HCT116 (cell line): Measurements from ENCODE around the gene FBXW2. TPM values are rescaled to one million over a fixed set of nuclear protein-coding genes. Genes with fewer than 3 reads are reported as not detected.

ENCODE experiments used
- ATAC-seq: fragments of 200-7000 bp; cut with Tn5 transposase; 2 replicates; pipeline ENCODE4 v1.9.1; 2020; ENCODE audit warnings: mild to moderate bottlenecking, moderate library complexity
- BruUV-seq: library from RNA; stranded (reverse); fragments of 400-500 nt; replicated peaks from 2 replicates; lab custom pipeline; 2021; lab: Mats Ljungman, UMichigan
- CTCF ChIA-PET: fragments of 300-600 bp; sonication (Branson Sonifier 250); formaldehyde crosslinking; loops from one replicate; lab custom pipeline; 2021; ENCODE audit warnings: antibody characterized with exemption; lab: Charles Lee
- POLR2A ChIA-PET: fragments of 300-600, 350-600 bp; sonication (Branson Sonifier 250); formaldehyde crosslinking; loops from one replicate; lab custom pipeline; 2021; ENCODE audit warnings: antibody characterized with exemption; lab: Charles Lee
- RAD21 ChIA-PET, 2 experiments: fragments of 300-600 bp; sonication (Branson Sonifier 250); formaldehyde crosslinking; loops; one replicate each; lab custom pipeline; 2023; ENCODE audit warnings: low total read pairs in 2 of 2; ENCODE audit not compliant: uncharacterized antibody in 2 of 2, unreplicated experiment in 2 of 2, low non-redundant PET in 1 of 2; lab: Charles Lee
- DNase-seq: peaks from one replicate; pipeline ENCODE4 v3.0.0-alpha.2; 2010; ENCODE audit warnings: low read depth, low spot score
- H2AFZ ChIP-seq: fragments of 200-600 bp; shearing (Covaris generic), sonication (generic); 2 replicates; pipeline ENCODE4 v1.6.1; 2017; ENCODE audit warnings: low read depth, mixed run types, mixed read lengths, antibody characterized with exemption, low read length; ENCODE audit not compliant: poor library complexity, severe bottlenecking
- H3K27ac ChIP-seq: 2 replicates; pipeline ENCODE4 v1.5.1; 2012; ENCODE audit warnings: low read depth, low read length
- H3K27me3 ChIP-seq: fragments of 200-600 bp; sonication (generic); 2 replicates; pipeline ENCODE4 v1.6.1; 2016; ENCODE audit warnings: mixed run types, low read length, mixed read lengths; ENCODE audit not compliant: insufficient read depth
- H3K36me3 ChIP-seq, 2 experiments: fragments of 200-500 bp in 1 of 2; fragments of 200-600 bp in 1 of 2; sonication (Bioruptor generic) in 1 of 2; sonication (generic) in 1 of 2; 2 replicates each; pipeline versions ENCODE4 v1.5.1 to v1.6.1; 2014 to 2016; ENCODE audit warnings: low read length in 2 of 2, inconsistent platforms in 1 of 2, mixed read lengths in 1 of 2, mixed run types in 1 of 2; ENCODE audit not compliant: insufficient read depth in 2 of 2, control insufficient read depth in 1 of 2
- H3K4me1 ChIP-seq, 2 experiments: fragments of 200-600 bp in 1 of 2; sonication (generic) in 1 of 2; 2 replicates each; pipeline versions ENCODE4 v1.5.1 to v1.6.1; 2012 to 2017; ENCODE audit warnings: low read length in 2 of 2, inconsistent platforms in 1 of 2, mild to moderate bottlenecking in 1 of 2, mixed read lengths in 1 of 2, mixed run types in 1 of 2, moderate library complexity in 1 of 2; ENCODE audit not compliant: insufficient read depth in 2 of 2, control insufficient read depth in 1 of 2
- H3K4me2 ChIP-seq: fragments of 200-600 bp; sonication (generic); 2 replicates; pipeline ENCODE4 v1.6.1; 2017; ENCODE audit warnings: mixed run types, low read length, mixed read lengths
- H3K4me3 ChIP-seq, 2 experiments: fragments of 200-600 bp in 1 of 2; sonication (generic) in 1 of 2; replicated peaks in 1 of 2; 2 replicates each; pipeline ENCODE4 v1.5.1; 2011 to 2016; ENCODE audit warnings: low read length in 2 of 2, control low read depth in 1 of 2, low read depth in 1 of 2, mild to moderate bottlenecking in 1 of 2, mixed read lengths in 1 of 2, mixed run types in 1 of 2
- H3K79me2 ChIP-seq: fragments of 200-600 bp; sonication (generic); 2 replicates; pipeline ENCODE4 v1.6.1; 2017; ENCODE audit warnings: mild to moderate bottlenecking, mixed run types, low read length, moderate library complexity, mixed read lengths; ENCODE audit not compliant: insufficient read depth
- H3K9ac ChIP-seq: fragments of 200-600 bp; sonication (generic); 2 replicates; pipeline ENCODE4 v1.6.1; 2016; ENCODE audit warnings: low read length, mixed read lengths
- H3K9me2 ChIP-seq: fragments of 200-600 bp; sonication (generic), shearing (Covaris generic); 2 replicates; pipeline ENCODE4 v1.6.1; 2017; ENCODE audit warnings: mixed run types, mild to moderate bottlenecking, moderate library complexity; ENCODE audit not compliant: insufficient read depth
- H3K9me3 ChIP-seq, 2 experiments: fragments of 200-500 bp in 1 of 2; fragments of 200-600 bp in 1 of 2; sonication (Bioruptor generic) in 1 of 2; sonication (generic) in 1 of 2; 2 replicates each; pipeline ENCODE4 v1.6.1; 2014 to 2017; ENCODE audit warnings: low read length in 2 of 2, mixed read lengths in 2 of 2, inconsistent platforms in 1 of 2, low read depth in 1 of 2, mild to moderate bottlenecking in 1 of 2, mixed run types in 1 of 2, moderate library complexity in 1 of 2; ENCODE audit not compliant: control insufficient read depth in 1 of 2, insufficient read depth in 1 of 2
- H4K20me1 ChIP-seq: fragments of 200-600 bp; sonication (generic), shearing (Covaris generic); 2 replicates; pipeline ENCODE4 v1.6.1; 2017; ENCODE audit warnings: mixed run types, mild to moderate bottlenecking, moderate library complexity; ENCODE audit not compliant: insufficient read depth
- CBX3 ChIP-seq: IDR thresholded peaks from 2 replicates; pipeline ENCODE4 v1.6.1; 2012; ENCODE audit warnings: low read depth
- EGR1 ChIP-seq: IDR thresholded peaks from 2 replicates; pipeline ENCODE4 v1.6.1; 2012; ENCODE audit warnings: low read depth
- ELF1 ChIP-seq: IDR thresholded peaks from 2 replicates; pipeline ENCODE4 v1.6.1; 2012; ENCODE audit warnings: low read depth, borderline replicate concordance
- EZH2 ChIP-seq: fragments of 200-600 bp; sonication (generic); IDR thresholded peaks from 2 replicates; pipeline ENCODE4 v1.6.1; 2017; ENCODE audit warnings: antibody characterized with exemption, mixed run types
- EZH2phosphoT487 ChIP-seq: fragments of 200-600 bp; IDR thresholded peaks from 2 replicates; pipeline ENCODE4 v1.6.1; 2018; ENCODE audit warnings: antibody characterized with exemption, borderline replicate concordance
- JUND ChIP-seq: IDR thresholded peaks from 2 replicates; pipeline ENCODE4 v1.6.1; 2012
- POLR2A ChIP-seq: IDR thresholded peaks from 2 replicates; pipeline ENCODE4 v1.7.0; 2011; ENCODE audit warnings: borderline replicate concordance; ENCODE audit not compliant: insufficient read depth, insufficient read length; ENCODE audit errors: extremely low read depth
- POLR2AphosphoS5 ChIP-seq: IDR thresholded peaks from 2 replicates; pipeline ENCODE4 v1.6.1; 2011; ENCODE audit warnings: mild to moderate bottlenecking, low read depth, low read length, moderate library complexity
- RAD21 ChIP-seq: IDR thresholded peaks from 2 replicates; pipeline ENCODE4 v1.6.1; 2012; ENCODE audit warnings: low read depth, mild to moderate bottlenecking
- SP1 ChIP-seq: IDR thresholded peaks from 2 replicates; pipeline ENCODE4 v1.6.1; 2012; ENCODE audit warnings: low read depth
- SRF ChIP-seq: IDR thresholded peaks from 2 replicates; pipeline ENCODE4 v1.6.1; 2012; ENCODE audit warnings: low read depth
- TCF7L2 ChIP-seq: IDR thresholded peaks from 2 replicates; pipeline ENCODE4 v1.7.0; 2011; ENCODE audit warnings: borderline replicate concordance, inconsistent platforms; ENCODE audit not compliant: insufficient read depth, insufficient read length; ENCODE audit errors: extremely low read depth
- YY1 ChIP-seq: IDR thresholded peaks from 2 replicates; pipeline ENCODE4 v1.6.1; 2011; ENCODE audit warnings: low read length, low read depth, moderate library complexity, mild to moderate bottlenecking; ENCODE audit not compliant: insufficient replicate concordance; ENCODE audit errors: extremely low read depth
- ZFX ChIP-seq: fragments of 450-650 bp; IDR thresholded peaks from 2 replicates; pipeline ENCODE4 v1.6.1; 2017
- ZNF274 ChIP-seq: fragments of 200-500 bp; sonication (Bioruptor generic); IDR thresholded peaks from 2 replicates; pipeline ENCODE4 v1.6.1; 2014; ENCODE audit warnings: mild to moderate bottlenecking, low read depth, low read length, inconsistent platforms
- intact Hi-C: fragments of 100-400 bp; cut with micrococcal nuclease; formaldehyde crosslinking; loops from 2 replicates; pipeline ENCODE4 v1.10.0; 2022
- total RNA-seq: library from RNA; stranded (reverse); gene quantifications from one replicate; pipeline ENCODE4 v1.2.1, GENCODE V29; 2021; ENCODE audit not compliant: unreplicated experiment
- TF ChIP-seq, protein P1 (sequence below): IDR thresholded peaks from 2 replicates; pipeline ENCODE4 v1.6.1; 2012
- TF ChIP-seq, protein P2 (sequence below): IDR thresholded peaks from 2 replicates; pipeline ENCODE4 v1.6.1; 2012
- TF ChIP-seq, protein P3 (sequence below), 3 experiments: fragments of 200-600 bp in 1 of 3; sonication (generic) in 1 of 3; IDR thresholded peaks in 2 of 3; conservative IDR thresholded peaks in 1 of 3; 2 replicates each; pipeline ENCODE4 v1.5.1; 2012 to 2017; ENCODE audit warnings: low read depth in 2 of 3, low read length in 2 of 3, antibody characterized with exemption in 1 of 3, borderline replicate concordance in 1 of 3, control low read depth in 1 of 3, mild to moderate bottlenecking in 1 of 3, mixed read lengths in 1 of 3, mixed run types in 1 of 3, moderate library complexity in 1 of 3; ENCODE audit not compliant: insufficient read depth in 1 of 3
- TF ChIP-seq, protein P4 (sequence below): IDR thresholded peaks from 2 replicates; pipeline ENCODE4 v1.6.1; 2011; ENCODE audit warnings: mild to moderate bottlenecking, low read length, moderate library complexity; ENCODE audit not compliant: insufficient replicate concordance; ENCODE audit errors: extremely low read depth
- TF ChIP-seq, protein P5 (sequence below): IDR thresholded peaks from 2 replicates; pipeline ENCODE4 v1.6.1; 2012; ENCODE audit warnings: low read depth

The FBXW2 gene
- total RNA-seq, 1 experiment from 2014 or later: 59.6 TPM

DNA sequence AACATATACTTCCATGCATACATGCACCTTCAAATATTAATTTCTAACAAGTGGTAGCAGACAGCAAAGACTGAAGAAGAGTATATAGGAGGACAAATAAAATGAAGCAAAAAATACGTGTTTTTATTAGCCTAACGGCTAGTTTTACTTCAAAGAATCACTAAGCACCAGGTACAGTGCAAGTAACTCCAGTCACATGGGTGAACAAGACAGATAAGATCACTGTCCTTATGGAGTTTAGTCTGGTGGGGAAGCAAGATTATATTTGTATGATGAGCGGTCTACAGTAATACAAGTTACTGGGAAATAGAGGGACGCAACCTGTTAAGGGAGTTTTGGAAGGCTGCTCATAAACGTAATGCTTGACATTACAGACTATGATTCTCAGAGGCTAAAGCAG is 16.0 kb downstream of the FBXW2 start:
- Histone ChIP-seq H3K36me3 (peaks cover 21 to 29% of the 10 kb centered on the region in 2 experiments; a peak in 3 of 4 replicates), H3K4me2 (no peak overlapping the region), H2AFZ (no peak overlapping the region), H3K27me3 (no peaks in the 10 kb centered on the region), H3K9me3 (no peaks in the 10 kb centered on the region), H3K4me1 (no peaks in the 10 kb centered on the region), H3K4me3 (no peak overlapping the region), H3K9me2 (no peaks in the 10 kb centered on the region), H3K79me2 (peaks cover 34% of the 10 kb centered on the region), H3K9ac (no peak overlapping the region), H3K27ac (no peak overlapping the region), H4K20me1 (no peaks in the 10 kb centered on the region)
- intact Hi-C loops: no loop called here
- ATAC-seq (no peak), DNase-seq (no peak)
- ChIA-PET POLR2A (no interaction called here), RAD21 (no interaction called here), CTCF (no interaction called here)
- TF ChIP-seq JUND: no peak
- no peak for TF ChIP-seq YY1
- no peak for TF ChIP-seq POLR2A
- TF ChIP-seq SRF: no peak
- TF ChIP-seq, protein P1, sequence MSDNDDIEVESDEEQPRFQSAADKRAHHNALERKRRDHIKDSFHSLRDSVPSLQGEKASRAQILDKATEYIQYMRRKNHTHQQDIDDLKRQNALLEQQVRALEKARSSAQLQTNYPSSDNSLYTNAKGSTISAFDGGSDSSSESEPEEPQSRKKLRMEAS: no peak
- TF ChIP-seq CBX3: no peak
- TF ChIP-seq EGR1: no peak
- TF ChIP-seq, protein P2, sequence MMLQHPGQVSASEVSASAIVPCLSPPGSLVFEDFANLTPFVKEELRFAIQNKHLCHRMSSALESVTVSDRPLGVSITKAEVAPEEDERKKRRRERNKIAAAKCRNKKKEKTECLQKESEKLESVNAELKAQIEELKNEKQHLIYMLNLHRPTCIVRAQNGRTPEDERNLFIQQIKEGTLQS: no peak
- TF ChIP-seq, protein P3, sequence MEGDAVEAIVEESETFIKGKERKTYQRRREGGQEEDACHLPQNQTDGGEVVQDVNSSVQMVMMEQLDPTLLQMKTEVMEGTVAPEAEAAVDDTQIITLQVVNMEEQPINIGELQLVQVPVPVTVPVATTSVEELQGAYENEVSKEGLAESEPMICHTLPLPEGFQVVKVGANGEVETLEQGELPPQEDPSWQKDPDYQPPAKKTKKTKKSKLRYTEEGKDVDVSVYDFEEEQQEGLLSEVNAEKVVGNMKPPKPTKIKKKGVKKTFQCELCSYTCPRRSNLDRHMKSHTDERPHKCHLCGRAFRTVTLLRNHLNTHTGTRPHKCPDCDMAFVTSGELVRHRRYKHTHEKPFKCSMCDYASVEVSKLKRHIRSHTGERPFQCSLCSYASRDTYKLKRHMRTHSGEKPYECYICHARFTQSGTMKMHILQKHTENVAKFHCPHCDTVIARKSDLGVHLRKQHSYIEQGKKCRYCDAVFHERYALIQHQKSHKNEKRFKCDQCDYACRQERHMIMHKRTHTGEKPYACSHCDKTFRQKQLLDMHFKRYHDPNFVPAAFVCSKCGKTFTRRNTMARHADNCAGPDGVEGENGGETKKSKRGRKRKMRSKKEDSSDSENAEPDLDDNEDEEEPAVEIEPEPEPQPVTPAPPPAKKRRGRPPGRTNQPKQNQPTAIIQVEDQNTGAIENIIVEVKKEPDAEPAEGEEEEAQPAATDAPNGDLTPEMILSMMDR (IDR thresholded peaks at IDR 0.05 in 2 of 3, conservative IDR thresholded peaks at IDR 0.05 in 1 of 3; ENCODE audit: borderline replicate concordance in 1 of 3, insufficient read depth in 1 of 3, low read depth in 2 of 3, low read length in 2 of 3): no peak
- TF ChIP-seq EZH2: no peak
- TF ChIP-seq ZNF274: no peak
- no peak for TF ChIP-seq RAD21
- TF ChIP-seq, protein P4, sequence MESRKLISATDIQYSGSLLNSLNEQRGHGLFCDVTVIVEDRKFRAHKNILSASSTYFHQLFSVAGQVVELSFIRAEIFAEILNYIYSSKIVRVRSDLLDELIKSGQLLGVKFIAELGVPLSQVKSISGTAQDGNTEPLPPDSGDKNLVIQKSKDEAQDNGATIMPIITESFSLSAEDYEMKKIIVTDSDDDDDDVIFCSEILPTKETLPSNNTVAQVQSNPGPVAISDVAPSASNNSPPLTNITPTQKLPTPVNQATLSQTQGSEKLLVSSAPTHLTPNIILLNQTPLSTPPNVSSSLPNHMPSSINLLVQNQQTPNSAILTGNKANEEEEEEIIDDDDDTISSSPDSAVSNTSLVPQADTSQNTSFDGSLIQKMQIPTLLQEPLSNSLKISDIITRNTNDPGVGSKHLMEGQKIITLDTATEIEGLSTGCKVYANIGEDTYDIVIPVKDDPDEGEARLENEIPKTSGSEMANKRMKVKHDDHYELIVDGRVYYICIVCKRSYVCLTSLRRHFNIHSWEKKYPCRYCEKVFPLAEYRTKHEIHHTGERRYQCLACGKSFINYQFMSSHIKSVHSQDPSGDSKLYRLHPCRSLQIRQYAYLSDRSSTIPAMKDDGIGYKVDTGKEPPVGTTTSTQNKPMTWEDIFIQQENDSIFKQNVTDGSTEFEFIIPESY: no peak
- TF ChIP-seq SP1: no peak
- TF ChIP-seq EZH2phosphoT487: no peak
- TF ChIP-seq TCF7L2: no peak
- TF ChIP-seq ELF1: no peak
- no peak for TF ChIP-seq POLR2AphosphoS5
- no peak for TF ChIP-seq ZFX
- TF ChIP-seq, protein P5, sequence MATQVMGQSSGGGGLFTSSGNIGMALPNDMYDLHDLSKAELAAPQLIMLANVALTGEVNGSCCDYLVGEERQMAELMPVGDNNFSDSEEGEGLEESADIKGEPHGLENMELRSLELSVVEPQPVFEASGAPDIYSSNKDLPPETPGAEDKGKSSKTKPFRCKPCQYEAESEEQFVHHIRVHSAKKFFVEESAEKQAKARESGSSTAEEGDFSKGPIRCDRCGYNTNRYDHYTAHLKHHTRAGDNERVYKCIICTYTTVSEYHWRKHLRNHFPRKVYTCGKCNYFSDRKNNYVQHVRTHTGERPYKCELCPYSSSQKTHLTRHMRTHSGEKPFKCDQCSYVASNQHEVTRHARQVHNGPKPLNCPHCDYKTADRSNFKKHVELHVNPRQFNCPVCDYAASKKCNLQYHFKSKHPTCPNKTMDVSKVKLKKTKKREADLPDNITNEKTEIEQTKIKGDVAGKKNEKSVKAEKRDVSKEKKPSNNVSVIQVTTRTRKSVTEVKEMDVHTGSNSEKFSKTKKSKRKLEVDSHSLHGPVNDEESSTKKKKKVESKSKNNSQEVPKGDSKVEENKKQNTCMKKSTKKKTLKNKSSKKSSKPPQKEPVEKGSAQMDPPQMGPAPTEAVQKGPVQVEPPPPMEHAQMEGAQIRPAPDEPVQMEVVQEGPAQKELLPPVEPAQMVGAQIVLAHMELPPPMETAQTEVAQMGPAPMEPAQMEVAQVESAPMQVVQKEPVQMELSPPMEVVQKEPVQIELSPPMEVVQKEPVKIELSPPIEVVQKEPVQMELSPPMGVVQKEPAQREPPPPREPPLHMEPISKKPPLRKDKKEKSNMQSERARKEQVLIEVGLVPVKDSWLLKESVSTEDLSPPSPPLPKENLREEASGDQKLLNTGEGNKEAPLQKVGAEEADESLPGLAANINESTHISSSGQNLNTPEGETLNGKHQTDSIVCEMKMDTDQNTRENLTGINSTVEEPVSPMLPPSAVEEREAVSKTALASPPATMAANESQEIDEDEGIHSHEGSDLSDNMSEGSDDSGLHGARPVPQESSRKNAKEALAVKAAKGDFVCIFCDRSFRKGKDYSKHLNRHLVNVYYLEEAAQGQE: no peak
- no TSS peak for BruUV-seq
